Ecto neural progenitor cell (in vitro differentiated cells): ENCODE results near the gene HCN3.
A peak's percentile ranks its signal among the peaks of the same experiment; 100 is the strongest.
"Not testable (repeated sequence)": the region's sequence is repeated elsewhere in the genome, so short reads cannot be mapped to it uniquely, and the experiment has no call there.

Experiments used
- DNase-seq: peaks from one replicate; pipeline ENCODE4 v3.0.0-alpha.2; 2018; ENCODE audit warnings: low spot score

The HCN3 gene

DNA sequence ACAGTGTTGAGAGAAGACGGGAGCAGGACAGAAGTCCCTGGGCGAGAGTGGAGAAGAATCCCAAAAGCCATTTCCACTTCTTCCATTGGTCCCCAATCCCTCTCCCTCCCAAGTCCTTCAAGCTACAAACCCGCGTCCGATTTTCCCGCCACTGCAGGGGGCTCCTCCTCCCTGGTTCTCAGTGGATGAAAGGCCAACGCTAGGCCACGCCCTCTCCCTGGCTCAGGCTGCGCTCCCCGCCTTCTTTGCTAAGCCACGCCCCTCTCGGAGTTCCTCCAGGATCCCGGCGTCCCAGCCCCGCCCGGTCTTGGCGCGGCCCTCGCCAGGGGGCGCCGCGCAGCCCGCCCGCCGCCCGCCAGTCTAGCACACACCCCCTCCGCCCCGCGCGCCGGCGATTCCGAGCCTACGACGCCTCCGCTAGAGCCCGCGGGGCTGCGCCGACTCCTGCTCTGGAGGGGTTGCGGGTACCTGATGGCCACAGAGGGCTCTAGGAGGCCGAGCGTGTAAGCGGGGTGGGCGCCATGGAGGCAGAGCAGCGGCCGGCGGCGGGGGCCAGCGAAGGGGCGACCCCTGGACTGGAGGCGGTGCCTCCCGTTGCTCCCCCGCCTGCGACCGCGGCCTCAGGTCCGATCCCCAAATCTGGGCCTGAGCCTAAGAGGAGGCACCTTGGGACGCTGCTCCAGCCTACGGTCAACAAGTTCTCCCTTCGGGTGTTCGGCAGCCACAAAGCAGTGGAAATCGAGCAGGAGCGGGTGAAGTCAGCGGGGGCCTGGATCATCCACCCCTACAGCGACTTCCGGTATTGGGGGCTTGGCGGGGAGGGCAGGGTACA, at the start of gene HCN3:
TSS of gene HCN3 (plus strand) at position 394 of the 832 bp plus-strand sequence. CDS start at position 522, 128 bp downstream.
- DNase-seq: peak; percentile 98

DNA sequence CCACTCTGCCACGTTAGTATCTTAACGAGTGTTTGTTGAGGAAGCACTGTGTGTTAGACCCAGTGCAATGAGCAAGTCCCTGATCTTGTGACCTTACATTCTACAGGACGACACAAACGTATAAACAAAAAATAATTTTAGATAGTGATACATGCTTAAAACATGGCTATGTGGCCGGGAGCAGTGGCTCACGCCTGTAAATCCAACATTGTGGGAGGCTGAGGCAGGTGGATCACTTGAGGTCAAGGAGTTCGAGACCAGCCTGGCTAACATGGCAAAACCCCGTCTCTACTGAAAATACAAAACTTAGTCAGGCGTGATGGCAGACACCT, 49.2 kb upstream of the HCN3 start:
- DNase-seq: no peak

DNA sequence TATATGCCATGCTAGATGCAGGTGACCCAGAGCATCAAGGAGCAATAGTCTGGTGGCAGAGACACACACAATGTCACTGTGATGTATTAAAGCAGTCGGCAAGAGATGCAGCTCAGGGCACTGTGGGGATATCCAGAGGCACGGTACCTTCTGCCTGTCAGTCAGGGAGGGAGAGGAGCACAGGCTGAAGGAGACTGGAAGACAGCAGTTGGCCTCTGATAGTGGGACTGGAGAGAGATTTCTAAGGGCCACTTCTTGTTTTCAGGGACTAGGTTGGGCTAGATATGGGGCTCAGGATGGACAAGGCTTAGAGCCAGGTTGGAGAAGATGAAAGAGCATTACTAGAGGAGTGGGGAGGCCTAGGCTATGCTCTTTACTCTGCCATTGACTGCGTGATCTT, 46.0 kb upstream of the HCN3 start:
- not testable (repeated sequence) for DNase-seq

DNA sequence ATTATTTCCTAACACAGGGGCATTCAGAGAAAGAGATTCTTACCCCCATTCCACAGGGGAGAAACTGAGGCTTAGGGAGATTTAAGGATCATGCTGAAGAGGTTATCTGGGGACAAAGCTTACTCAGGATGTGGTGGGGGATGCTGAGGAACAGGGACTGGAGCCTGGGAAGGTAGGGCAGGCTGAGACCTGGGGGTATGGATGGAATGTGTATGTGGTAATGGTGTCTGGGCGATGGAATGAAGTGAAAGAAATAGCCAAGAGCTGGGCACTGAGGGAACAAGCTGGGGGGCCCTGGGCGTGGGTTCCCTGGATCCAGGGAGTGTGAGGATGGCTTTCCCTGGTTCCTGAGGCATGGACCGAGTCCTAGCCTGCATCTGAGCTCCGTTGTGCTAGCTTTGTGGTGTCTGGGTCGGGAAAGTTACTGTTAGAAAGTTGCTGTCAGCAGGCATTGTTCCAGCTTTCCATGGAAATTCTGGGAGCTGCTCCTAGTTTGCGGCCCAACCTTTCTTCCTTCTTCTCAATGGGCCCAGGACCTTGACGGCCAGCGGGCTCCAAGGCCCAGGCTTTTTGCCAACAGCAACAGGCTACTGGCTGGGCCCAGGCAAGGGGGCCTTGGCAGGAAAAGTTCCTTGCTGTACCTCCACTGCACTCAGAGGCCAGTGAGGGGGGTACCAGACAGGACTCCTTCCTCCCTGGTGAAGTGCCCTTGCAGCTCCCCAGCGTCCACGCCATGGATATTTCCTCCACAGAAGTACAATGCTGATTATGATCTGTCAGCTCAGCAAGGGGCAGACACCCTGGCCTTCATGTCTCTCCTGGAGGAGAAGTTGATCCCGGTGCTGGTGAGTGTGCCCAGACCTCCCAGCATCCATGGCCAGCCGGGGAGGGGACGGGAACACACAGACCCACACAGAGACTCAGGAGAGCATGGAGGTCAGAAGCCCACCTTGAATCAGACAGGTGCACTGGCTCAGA, 45.0 kb upstream of the HCN3 start:
- not testable (repeated sequence) for DNase-seq

DNA sequence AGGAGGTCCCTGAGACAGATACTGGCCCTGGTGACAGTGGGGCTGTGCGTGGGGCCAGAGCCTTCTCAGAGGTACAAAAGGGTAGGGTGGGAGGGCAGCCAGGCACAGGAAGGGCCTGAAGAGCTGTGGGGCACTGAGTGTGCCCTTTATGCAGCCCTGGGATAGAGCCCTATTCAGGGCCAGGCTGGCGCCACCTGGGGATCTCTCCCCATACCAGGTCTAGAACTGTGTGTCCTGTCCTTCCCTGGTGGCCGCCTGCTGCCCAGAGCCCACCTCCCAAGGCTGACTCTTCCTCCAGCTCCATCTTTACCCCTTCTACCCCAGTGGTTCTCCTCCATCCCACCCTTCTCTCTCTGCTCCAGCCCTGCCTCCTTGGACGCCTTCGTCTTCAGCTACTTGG, 43.8 kb upstream of the HCN3 start:
- DNase-seq: not testable (repeated sequence)

DNA sequence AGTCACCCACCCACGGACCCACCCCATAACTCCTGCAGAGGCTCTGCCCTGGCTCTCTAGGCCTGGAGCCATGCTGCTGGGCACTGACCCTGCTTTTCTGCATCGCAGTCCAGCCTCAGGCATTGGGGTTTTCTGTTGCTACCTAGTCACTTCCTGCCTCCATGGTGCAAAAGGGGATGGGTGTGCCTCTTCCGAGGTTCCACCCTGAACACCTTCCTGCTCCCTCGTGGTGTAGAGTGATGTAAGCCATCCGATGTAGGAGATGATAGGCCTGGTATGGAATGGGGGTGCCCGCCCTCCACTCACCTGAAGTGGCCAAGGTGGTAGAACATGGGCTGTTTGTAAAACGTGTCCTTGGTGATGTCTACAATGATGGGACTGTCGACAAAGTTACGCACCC, 41.9 kb upstream of the HCN3 start:
- DNase-seq: not testable (repeated sequence)

DNA sequence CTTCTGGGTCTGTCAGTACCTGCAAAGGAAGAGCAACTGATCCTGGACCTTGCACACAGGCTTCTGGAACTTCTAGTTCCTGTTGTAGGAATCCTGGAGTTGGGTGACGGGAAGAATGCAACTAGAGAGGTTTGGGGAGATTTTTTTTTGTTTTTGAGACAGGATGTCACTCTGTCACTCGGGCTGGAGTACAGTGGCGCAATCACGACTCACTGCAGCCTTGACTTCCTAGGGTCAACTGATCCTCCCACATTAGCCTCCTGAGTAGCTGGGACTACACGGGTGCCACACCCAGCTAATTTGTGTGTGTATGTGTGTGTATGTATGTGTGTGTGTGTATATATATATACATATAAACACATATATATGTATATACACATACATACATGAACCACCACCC, 40.8 kb upstream of the HCN3 start:
- no peak for DNase-seq

DNA sequence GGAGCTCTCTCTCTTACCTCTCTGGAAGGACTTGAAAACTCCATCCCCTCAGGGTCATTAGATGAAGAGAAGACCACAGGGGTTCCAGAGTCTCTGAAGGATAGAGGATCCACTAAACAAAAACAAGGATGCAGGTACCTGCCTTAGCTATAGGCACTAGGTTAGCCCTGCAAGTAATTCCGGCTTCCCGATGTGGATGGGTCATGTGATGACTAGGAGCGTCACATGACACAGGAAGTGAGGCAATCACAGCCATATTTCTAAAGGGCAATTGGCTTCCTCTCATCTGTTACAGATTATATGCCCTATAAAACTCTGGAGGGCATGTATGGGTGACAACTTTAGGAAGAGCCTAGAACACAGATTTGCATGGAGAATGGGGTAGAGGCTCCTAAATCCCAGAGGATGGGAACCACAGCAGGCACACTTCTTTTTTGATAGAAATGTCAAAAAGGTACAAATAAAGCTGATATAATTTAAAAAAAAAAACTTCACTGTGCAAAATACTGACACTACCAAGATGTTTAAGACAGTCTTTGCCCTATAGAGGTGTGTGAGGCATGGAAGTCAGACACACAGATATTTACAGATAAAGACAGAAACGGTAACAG, 36.1 kb upstream of the HCN3 start:
- DNase-seq: peak; percentile 75

DNA sequence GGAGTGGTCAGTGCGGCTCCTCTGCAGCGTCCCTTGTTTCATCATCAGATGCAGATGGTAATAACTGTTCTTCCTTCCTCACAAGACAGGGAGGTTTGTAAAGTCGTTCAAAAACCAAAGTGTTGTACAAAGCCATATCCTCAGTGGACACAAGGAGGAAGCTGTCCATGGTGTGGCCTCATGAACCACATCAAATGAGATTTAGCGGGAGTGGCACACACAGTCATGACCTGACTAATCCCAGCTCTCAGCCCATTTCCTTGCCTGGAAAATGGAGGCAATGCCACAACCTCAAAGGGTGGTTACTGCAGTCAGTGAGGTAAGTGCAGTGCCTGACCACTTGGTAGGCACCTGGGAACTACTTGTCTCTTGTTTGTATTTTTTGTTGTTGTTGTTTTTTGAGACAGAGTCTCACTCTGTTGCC, 35.4 kb upstream of the HCN3 start:
- DNase-seq: no peak

DNA sequence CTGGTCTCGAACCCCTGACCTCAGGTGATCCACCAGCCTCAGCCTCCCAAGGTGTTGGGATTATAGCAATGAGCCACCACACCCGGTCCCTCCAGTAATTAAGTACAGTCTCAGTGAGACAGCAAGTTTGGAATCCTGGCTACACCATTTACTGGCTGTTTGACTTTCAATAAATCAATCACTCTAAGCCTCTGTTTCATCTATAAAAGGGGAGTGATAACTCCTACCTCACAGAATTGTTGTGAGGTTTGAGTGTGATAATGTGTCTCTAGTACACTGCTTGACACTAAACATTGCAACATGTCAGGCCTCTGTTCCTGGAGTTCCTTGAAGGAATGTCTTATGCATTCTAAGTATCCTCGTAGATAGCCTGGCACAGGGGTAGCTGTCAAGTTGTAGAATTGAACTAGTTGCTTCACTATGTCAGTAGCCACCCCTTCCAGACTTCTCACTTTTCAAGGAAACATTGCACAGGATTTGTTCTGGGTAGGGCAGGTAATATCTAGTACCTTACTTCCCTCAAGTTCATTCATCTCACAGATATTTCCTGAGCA, 34.4 kb upstream of the HCN3 start:
- no peak for DNase-seq

DNA sequence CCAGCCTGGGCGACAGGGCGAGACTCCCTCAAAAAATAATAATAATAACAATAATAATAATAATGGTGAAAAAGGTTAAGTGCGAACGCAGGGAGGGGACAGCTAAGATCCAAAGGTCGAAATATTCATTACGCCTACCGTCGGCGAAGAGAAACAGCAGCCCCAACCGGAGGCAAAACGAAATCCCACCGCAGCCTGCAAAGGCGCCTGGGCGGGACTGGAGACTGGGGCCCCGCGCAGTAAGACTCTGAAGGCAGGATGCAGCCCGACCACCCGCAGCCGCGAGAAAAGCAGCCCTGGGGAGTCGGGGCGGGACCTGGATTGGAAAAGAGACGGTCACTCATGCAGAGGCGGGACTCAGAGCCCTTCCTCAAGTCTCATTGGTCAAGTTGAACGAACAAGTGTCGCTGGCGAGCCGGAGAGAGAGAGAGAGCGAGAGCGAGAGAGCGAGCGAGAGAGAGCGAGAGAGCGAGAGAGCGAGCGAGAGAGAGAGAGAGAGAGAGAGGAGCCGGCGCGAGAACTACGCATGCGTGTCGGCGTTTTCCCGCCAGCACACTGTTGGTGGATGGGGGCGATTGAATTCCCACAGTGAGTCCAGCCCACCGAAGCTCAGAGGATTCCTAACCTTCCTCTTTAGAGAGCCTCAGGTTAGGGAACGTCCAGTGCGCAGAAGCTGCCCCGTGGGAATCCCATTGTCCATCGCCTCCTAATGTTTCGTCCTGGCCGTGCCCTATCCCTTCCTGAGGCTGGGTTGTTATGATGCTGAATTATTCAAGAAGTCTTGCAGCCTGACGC, 32.7 kb upstream of the HCN3 start:
- DNase-seq: peak; percentile 97

DNA sequence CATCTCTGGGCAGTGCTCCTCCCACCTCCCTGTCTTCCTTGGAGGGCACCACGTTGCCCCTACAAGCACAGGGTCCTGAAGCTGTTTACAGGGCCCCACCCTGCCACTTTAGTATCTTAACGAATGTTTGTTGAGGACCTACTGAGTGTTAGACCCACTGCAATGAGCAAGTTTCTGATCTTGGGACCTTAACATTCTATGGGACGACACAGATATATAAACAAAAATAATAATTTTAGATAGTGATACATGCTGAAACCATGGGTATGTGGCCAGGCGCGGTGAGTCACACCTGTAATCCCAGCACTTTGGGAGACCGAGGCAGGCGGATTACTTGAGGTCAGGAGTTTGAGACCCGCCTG, 32.1 kb upstream of the HCN3 start:
- no peak for DNase-seq

DNA sequence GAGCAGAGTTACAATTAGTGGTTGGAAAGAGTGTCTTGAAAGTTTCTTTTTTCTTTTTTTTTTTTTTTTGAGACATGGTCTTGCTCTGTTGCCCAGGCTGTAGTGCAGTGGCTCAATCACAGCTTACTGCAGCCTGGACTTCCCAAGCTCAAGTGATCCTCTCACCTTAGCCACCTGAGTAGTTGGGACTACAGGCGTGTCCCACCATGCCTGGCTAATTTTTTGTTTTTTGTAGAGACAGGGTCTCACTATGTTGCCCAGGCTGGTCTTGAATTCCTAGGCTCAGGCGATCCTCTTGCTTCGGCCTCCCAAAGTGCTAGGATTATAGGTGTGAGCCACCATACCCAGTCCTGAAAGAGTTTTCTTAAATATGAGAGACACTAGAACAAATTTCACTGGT, 30.5 kb upstream of the HCN3 start:
- DNase-seq: not testable (repeated sequence)

DNA sequence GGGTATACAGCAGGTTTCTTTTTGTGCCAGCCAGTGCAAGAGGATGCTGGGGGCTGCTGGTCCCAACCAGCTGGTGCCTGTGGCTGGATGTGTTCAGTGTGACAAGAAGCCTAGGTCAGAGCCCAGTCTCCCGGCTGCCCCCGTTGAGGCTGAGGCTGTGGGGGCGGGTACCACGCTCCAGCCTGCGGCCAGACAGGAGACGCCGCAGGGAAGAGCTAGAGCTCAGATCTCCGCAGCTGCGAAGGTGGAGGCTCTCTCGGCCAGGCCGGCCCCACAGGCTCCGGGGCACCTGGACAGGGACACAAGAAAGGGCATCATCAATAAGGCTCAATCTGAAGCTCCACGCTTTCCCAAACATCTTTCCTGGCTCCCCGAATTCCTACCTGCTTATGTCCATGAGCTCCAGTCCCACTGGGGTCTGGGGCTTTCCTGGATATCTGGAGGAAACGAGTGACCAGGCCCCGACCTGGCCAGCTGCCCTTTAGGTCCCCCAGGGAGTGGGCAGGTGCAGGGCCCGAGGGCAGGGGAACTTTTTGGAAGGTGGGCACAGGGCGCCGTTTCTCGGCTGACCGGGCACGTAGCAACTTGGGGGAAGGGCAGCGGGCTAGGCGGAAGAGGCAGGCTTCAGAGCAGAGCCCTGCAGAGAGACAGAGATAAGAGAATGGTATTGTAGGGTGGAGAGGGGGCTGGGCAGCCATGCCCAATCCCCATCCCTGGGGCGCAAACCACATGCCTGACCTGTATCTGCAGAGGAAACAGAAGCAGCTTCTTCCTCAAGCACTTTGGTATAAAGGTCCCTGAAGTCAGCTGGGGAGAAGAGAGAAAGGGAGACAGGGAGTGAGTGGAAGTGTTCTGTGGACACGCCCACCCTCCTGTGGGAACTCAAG, 29.4 kb upstream of the HCN3 start:
- no peak for DNase-seq

DNA sequence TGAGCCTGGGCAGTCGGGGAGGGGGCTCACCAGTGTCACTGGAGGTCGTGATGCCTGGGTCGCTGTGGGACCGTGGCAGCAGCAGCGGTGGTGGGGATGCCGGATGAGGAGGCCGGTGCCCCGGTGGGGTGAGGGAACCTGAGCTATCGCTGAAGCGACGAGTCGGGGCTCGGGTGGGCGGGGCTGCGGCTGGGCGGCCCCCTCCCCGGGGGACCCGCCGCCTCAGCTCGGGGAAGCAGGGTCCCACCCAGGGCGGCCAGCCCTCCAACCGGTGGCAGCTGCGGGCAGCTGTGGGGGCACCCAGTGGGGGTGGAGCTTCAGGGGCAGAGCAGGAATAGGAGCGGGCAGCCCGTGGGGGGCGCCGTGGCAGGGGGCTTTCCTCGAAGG, 27.0 kb upstream of the HCN3 start:
- DNase-seq: no peak

DNA sequence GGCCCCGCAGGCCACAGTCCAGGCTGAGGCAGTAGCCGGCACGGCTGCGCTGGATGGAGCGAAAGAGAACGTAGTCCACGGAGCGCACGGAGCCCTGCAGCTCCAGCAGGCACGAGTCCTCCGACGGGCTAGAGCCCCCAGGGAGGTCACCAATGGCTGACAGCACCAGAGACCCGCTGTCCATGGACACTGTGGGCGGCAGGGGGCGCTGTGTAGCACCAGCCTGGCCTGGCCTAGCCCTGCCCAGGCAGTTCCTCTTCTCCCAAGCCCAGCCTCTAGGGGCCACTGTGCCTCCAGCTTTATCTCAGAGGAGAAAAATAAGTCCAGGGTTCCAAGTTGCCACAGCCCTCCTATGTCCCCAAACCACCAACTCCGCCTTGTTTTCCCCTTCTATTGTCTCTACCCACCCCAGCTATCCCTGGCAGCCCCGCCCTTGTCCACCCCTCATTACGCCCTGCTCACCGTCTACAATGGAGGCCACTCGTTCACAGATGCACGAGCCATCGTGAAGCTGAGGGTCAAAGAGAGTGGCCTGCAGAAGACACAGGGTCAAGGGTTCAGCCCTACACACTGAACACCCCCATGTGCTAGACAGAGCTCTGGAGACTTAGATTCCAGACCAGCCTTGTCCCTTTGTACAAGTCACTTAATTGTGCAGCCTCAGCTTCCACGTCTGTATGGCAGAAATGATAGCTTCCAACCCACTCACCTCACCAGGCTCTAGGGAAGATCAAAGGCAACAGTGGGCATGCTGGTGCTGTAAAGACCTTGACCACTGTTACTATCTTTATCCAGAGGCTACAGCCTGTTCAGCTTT, 26.4 kb upstream of the HCN3 start:
- DNase-seq: peak; percentile 98

DNA sequence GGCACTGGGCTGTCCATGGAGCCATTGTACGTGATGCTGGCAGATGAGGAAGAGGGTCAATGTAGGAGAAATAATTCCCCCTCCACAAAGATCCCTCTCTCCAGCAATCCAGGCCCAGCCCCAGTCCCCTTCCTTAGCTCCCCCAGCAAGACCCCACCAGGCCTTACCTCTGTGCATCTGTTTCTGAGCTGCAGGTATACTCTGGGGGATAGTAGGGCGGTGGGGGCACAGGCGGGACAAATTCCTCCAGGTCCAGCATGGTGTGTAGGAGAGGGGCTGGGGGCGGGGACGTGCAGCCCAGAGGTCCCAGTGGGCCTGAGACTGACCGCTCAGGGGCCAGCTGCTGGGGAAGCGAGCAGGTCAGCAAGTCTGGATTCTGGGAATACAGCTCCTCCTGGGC, 25.7 kb upstream of the HCN3 start:
- no peak for DNase-seq

DNA sequence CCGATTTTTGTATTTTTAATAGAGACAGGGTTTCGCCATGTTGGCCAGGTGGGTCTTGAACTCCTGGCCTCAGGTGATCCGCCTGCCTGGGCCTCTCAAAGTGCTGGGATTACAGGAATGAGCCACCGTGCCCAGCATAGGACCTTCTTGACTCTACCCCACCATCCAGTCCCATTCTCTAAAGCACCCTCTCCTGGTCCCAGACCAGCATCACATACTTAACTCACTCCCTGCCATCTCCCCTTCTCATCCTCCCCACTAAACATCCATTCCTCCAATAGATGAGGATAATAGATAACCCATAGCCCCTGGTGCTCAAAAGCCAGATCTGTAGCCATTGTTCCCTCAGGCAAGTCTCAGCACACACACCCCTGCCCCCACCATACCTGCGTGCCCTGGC, 24.1 kb upstream of the HCN3 start:
- DNase-seq: no peak

DNA sequence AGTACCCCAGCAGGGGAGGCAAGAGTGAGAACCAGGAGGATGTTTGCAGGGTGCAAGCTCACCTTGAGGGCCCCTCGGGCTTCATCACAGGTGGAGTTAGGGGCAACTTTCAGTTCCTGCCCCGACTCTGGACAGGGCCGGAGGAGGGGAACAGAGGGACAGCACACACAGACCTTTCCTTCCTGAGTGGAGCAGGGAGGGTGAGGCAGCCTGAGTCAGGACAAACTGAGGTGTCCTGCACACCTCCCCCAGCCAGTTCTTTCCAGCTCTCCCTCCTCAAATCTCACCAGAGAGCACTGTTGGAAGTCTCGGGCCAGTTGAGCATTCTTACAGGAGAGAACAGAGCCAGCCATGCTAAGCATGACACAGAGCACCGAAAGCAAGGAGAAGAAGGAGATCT, 23.5 kb upstream of the HCN3 start:
- DNase-seq: no peak
